T-cell (primary cell): ENCODE results near the gene ABTB2. TPM values are rescaled to one million over a fixed set of nuclear protein-coding genes. Genes with fewer than 3 reads are reported as not detected.
"Not testable (repeated sequence)": the region's sequence is repeated elsewhere in the genome, so short reads cannot be mapped to it uniquely, and the experiment has no call there.

Experiments
- ATAC-seq, 4 experiments: fragments of 200-7000 bp in 3 of 4; fragments of 150-1000 bp in 1 of 4; cut with Tn5 transposase; replicated peaks in 1 of 4; 1 replicate in 3 of 4; 2 replicates in 1 of 4; pipeline ENCODE4 v1.10.0; 2021; ENCODE audit warnings: moderate library complexity in 3 of 4, mild to moderate bottlenecking in 2 of 4, moderate number of reproducible peaks in 1 of 4
- CTCF ChIA-PET, 2 donors: fragments of 300-600 bp; sonication (Branson Sonifier 250); formaldehyde crosslinking; loops; one replicate each; lab custom pipeline; 2022; ENCODE audit warnings: antibody characterized with exemption in 2 of 2; lab: Charles Lee
- POLR2A ChIA-PET, 2 donors: fragments of 300-600 bp; sonication (Branson Sonifier 250); formaldehyde crosslinking; loops; one replicate each; lab custom pipeline; 2022; ENCODE audit warnings: antibody characterized with exemption in 2 of 2; lab: Charles Lee
- DNase-seq, 35 experiments: peaks; one replicate each; pipeline versions ENCODE4 v3.0.0 to v3.0.0-alpha.2; 2013 to 2023
- H3K27ac ChIP-seq: one replicate; pipeline ENCODE4 v1.5.1; 2013; ENCODE audit warnings: low read length
- H3K27me3 ChIP-seq, 2 experiments: replicated peaks in 1 of 2; 1 replicate in 1 of 2; 2 replicates in 1 of 2; pipeline versions ENCODE4 v1.6.1 to v1.7.0; 2013; ENCODE audit warnings: low read length in 1 of 2, mixed read lengths in 1 of 2; ENCODE audit not compliant: control insufficient read depth in 2 of 2, insufficient read depth in 2 of 2; ENCODE audit errors: extremely low read depth in 1 of 2
- H3K36me3 ChIP-seq, 2 donors: 1 replicate in 1 of 2; 2 replicates in 1 of 2; pipeline versions ENCODE4 v1.6.1 to v1.7.0; 2013; ENCODE audit warnings: low read length in 1 of 2; ENCODE audit not compliant: control insufficient read depth in 2 of 2, insufficient read depth in 1 of 2; ENCODE audit errors: extremely low read depth in 1 of 2
- H3K4me1 ChIP-seq, 2 experiments: 1 replicate in 1 of 2; 2 replicates in 1 of 2; pipeline versions ENCODE4 v1.6.1 to v1.7.0; 2013; ENCODE audit warnings: low read length in 2 of 2, mixed read lengths in 1 of 2; ENCODE audit not compliant: insufficient read depth in 2 of 2, control insufficient read depth in 1 of 2; ENCODE audit errors: extremely low read depth in 1 of 2
- H3K4me3 ChIP-seq, 2 donors: 1 replicate in 1 of 2; 2 replicates in 1 of 2; pipeline versions ENCODE4 v1.5.1 to v1.7.0; 2013; ENCODE audit warnings: mild to moderate bottlenecking in 2 of 2, low read length in 1 of 2, moderate library complexity in 1 of 2; ENCODE audit not compliant: control insufficient read depth in 1 of 2; ENCODE audit errors: extremely low read depth in 1 of 2
- H3K9me3 ChIP-seq: 2 replicates; pipeline ENCODE4 v1.7.0; 2013
- H3K27ac Mint-ChIP-seq, 2 donors: one replicate each; pipeline ENCODE4 v1.8.0; 2020 to 2021; ENCODE audit warnings: mild to moderate bottlenecking in 2 of 2, mixed read lengths in 2 of 2
- H3K27me3 Mint-ChIP-seq, 2 donors: one replicate each; pipeline ENCODE4 v1.8.0; 2021 to 2022; ENCODE audit warnings: mixed read lengths in 2 of 2
- H3K36me3 Mint-ChIP-seq: one replicate; pipeline ENCODE4 v1.8.0; 2021; ENCODE audit warnings: mixed read lengths
- H3K4me1 Mint-ChIP-seq, 3 donors: one replicate each; pipeline ENCODE4 v1.8.0; 2020 to 2022; ENCODE audit warnings: mixed read lengths in 3 of 3, mild to moderate bottlenecking in 1 of 3
- H3K4me3 Mint-ChIP-seq, 3 donors: one replicate each; pipeline ENCODE4 v1.8.0; 2020 to 2022; ENCODE audit warnings: mild to moderate bottlenecking in 3 of 3, mixed read lengths in 3 of 3, moderate library complexity in 3 of 3
- H3K9me3 Mint-ChIP-seq, 3 donors: one replicate each; pipeline ENCODE4 v1.8.0; 2020 to 2022; ENCODE audit warnings: mixed read lengths in 3 of 3
- WGBS: methylation state at CpG from one replicate; pipeline ENCODE4 v1.1.5; 2013; ENCODE audit warnings: missing lambda C conversion rate; ENCODE audit not compliant: insufficient coverage; 5-methylcytosine and 5-hydroxymethylcytosine counted together
- total RNA-seq, 35 experiments: library from RNA in 6 of 35; stranded (reverse) in 6 of 35; fragments of 120-200 nt in 1 of 35; gene quantifications; one replicate each; pipeline versions ENCODE4 v1.2.1 to v1.2.4 and lab custom pipeline; 2013 to 2026

ABTB2 gene
- total RNA-seq, 5 donors from 2014 or later (not counting 1 experiment from before 2014, with no cell fraction given) = 0.50 to 0.93 (median 0.82) TPM

GRCh38 chr11:34222030-34222429, 135.8 kb downstream of the ABTB2 start:
- H3K27me3 ChIP-seq = peaks cover 0 to 10% of the 10 kb centered on the region in 2 experiments
- H3K9me3 ChIP-seq = no peaks in the 10 kb centered on the region
- H3K4me1 ChIP-seq = no peaks in the 10 kb centered on the region
- POLR2A ChIA-PET = no interaction called here
- H3K27ac ChIP-seq = no peak overlapping the region
- no peak for DNase-seq
- H3K27me3 Mint-ChIP-seq = peaks cover 5 to 7% of the 10 kb centered on the region in 2 donors
- no peak for ATAC-seq
- CTCF ChIA-PET = interaction anchor here in 1 of 2 donors (0.5 kb wide), 1 partner anchor 48 kb away, joined by 5 read pairs; no protein-coding TSS in a partner anchor
- no peak overlapping the region for H3K4me3 Mint-ChIP-seq
- no peaks in the 10 kb centered on the region for H3K4me1 Mint-ChIP-seq
- H3K36me3 ChIP-seq = no peaks in the 10 kb centered on the region
- H3K4me3 ChIP-seq = no peak overlapping the region
- no peaks in the 10 kb centered on the region for H3K36me3 Mint-ChIP-seq
- H3K27ac Mint-ChIP-seq = no peak overlapping the region
- no peaks in the 10 kb centered on the region for H3K9me3 Mint-ChIP-seq

GRCh38 chr11:34219941-34220370, 137.9 kb downstream of the ABTB2 start:
- H3K9me3 ChIP-seq = no peaks in the 10 kb centered on the region
- peaks cover 0 to 6% of the 10 kb centered on the region in 2 experiments for H3K27me3 ChIP-seq
- ChIA-PET POLR2A (no interaction called here), CTCF (interaction anchor here in 1 of 2 donors (0.7 kb wide), 2 partner anchors 10 to 28 kb away, joined by 3 to 5 read pairs; no protein-coding TSS in a partner anchor)
- no peak overlapping the region for H3K27ac ChIP-seq
- H3K27me3 Mint-ChIP-seq = peaks cover 5 to 7% of the 10 kb centered on the region in 2 donors
- no peaks in the 10 kb centered on the region for H3K36me3 Mint-ChIP-seq
- peaks cover 0 to 3% (median 2%) of the 10 kb centered on the region in 3 donors for H3K4me1 Mint-ChIP-seq
- no peaks in the 10 kb centered on the region for H3K9me3 Mint-ChIP-seq
- no peak overlapping the region for H3K4me3 Mint-ChIP-seq
- H3K4me3 ChIP-seq = no peak overlapping the region
- no peaks in the 10 kb centered on the region for H3K36me3 ChIP-seq
- ATAC-seq = no peak
- no peak overlapping the region for H3K27ac Mint-ChIP-seq
- 97% methylated on average over 5 of the region's 5 CpGs for WGBS
- no peaks in the 10 kb centered on the region for H3K4me1 ChIP-seq
- no peak for DNase-seq

GRCh38 chr11:34219279-34219678, 138.5 kb downstream of the ABTB2 start:
- no peak for DNase-seq
- Mint-ChIP-seq H3K27ac (no peak overlapping the region), H3K4me1 (peaks cover 0 to 6% (median 4%) of the 10 kb centered on the region in 3 donors), H3K4me3 (no peak overlapping the region), H3K27me3 (peaks cover 3 to 4% of the 10 kb centered on the region in 2 donors), H3K9me3 (no peaks in the 10 kb centered on the region), H3K36me3 (no peaks in the 10 kb centered on the region)
- H3K4me1 ChIP-seq = no peaks in the 10 kb centered on the region
- H3K27ac ChIP-seq = no peak overlapping the region
- no CpG with 5 or more reads among the region's 1 CpG for WGBS
- peaks cover 0 to 6% of the 10 kb centered on the region in 2 experiments for H3K27me3 ChIP-seq
- H3K9me3 ChIP-seq = no peaks in the 10 kb centered on the region
- ATAC-seq = no peak
- ChIA-PET POLR2A (no interaction called here), CTCF (interaction anchor here (0.6 to 0.7 kb wide), 2 partner anchors 9 to 10 kb away, joined by 3 to 4 read pairs; no protein-coding TSS in a partner anchor)
- no peaks in the 10 kb centered on the region for H3K36me3 ChIP-seq
- H3K4me3 ChIP-seq = no peak overlapping the region

GRCh38 chr11:34218756-34219155, 139.1 kb downstream of the ABTB2 start:
- H3K27me3 Mint-ChIP-seq, H3K27ac ChIP-seq, DNase-seq, H3K9me3 ChIP-seq, H3K4me3 Mint-ChIP-seq, H3K36me3 Mint-ChIP-seq, H3K4me1 ChIP-seq, H3K4me3 ChIP-seq, H3K27ac Mint-ChIP-seq, H3K27me3 ChIP-seq, ATAC-seq, H3K36me3 ChIP-seq, CTCF ChIA-PET, H3K9me3 Mint-ChIP-seq, H3K4me1 Mint-ChIP-seq: not testable (repeated sequence)
- WGBS = no CpG with 5 or more reads among the region's 2 CpGs
- POLR2A ChIA-PET = interaction anchor here in 1 of 2 donors (0.7 kb wide), 1 partner anchor 1359 kb away, joined by 5 read pairs; no protein-coding TSS in a partner anchor

GRCh38 chr11:34218067-34218466, 139.7 kb downstream of the ABTB2 start:
- peaks cover 0 to 6% (median 4%) of the 10 kb centered on the region in 3 donors for H3K4me1 Mint-ChIP-seq
- no peak overlapping the region for H3K4me3 Mint-ChIP-seq
- POLR2A ChIA-PET = interaction anchor here in 1 of 2 donors (0.7 kb wide), 1 partner anchor 1359 kb away, joined by 5 read pairs; no protein-coding TSS in a partner anchor
- Histone ChIP-seq H3K4me1 (no peaks in the 10 kb centered on the region), H3K9me3 (no peaks in the 10 kb centered on the region), H3K36me3 (no peaks in the 10 kb centered on the region), H3K4me3 (no peak overlapping the region), H3K27ac (no peak overlapping the region), H3K27me3 (peaks cover 0 to 2% of the 10 kb centered on the region in 2 experiments)
- no peaks in the 10 kb centered on the region for H3K36me3 Mint-ChIP-seq
- H3K9me3 Mint-ChIP-seq = no peaks in the 10 kb centered on the region
- H3K27me3 Mint-ChIP-seq = peaks cover under 1 to 3% of the 10 kb centered on the region in 2 donors
- ATAC-seq = no peak
- no peak for DNase-seq
- CTCF ChIA-PET = no interaction called here
- H3K27ac Mint-ChIP-seq = no peak overlapping the region

GRCh38 chr11:34216706-34217105, 141.1 kb downstream of the ABTB2 start:
- ChIA-PET CTCF (no interaction called here), POLR2A (no interaction called here)
- peaks cover 0 to 6% (median 4%) of the 10 kb centered on the region in 3 donors for H3K4me1 Mint-ChIP-seq
- no peak overlapping the region for H3K27ac Mint-ChIP-seq
- H3K36me3 ChIP-seq = no peaks in the 10 kb centered on the region
- WGBS = 93% methylated on average over 3 of the region's 6 CpGs
- H3K4me3 ChIP-seq = no peak overlapping the region
- H3K36me3 Mint-ChIP-seq = no peaks in the 10 kb centered on the region
- DNase-seq = no peak
- H3K27ac ChIP-seq = no peak overlapping the region
- no peak for ATAC-seq
- H3K27me3 Mint-ChIP-seq = peaks cover 0 to 3% of the 10 kb centered on the region in 2 donors
- H3K4me3 Mint-ChIP-seq = no peak overlapping the region
- H3K9me3 Mint-ChIP-seq = no peaks in the 10 kb centered on the region
- H3K27me3 ChIP-seq = peaks cover 0 to 3% of the 10 kb centered on the region in 2 experiments
- no peaks in the 10 kb centered on the region for H3K4me1 ChIP-seq
- H3K9me3 ChIP-seq = no peaks in the 10 kb centered on the region
